Mesothelial cell of epicardium (in vitro differentiated cells): Measurements from ENCODE around the gene NCKAP1. TPM values are rescaled to one million over a fixed set of nuclear protein-coding genes. Genes with fewer than 3 reads are reported as not detected.
"Not testable (repeated sequence)": the region's sequence is repeated elsewhere in the genome, so short reads cannot be mapped to it uniquely, and the experiment has no call there.

Experiments
- DNase-seq, 2 experiments: peaks; one replicate each; pipeline ENCODE4 v3.0.0; 2021; ENCODE audit warnings: low spot score in 2 of 2; ENCODE audit not compliant: unreplicated experiment in 2 of 2
- H3K27ac Mint-ChIP-seq: 2 replicates; pipeline ENCODE4 v1.8.0; 2021; ENCODE audit warnings: mixed read lengths
- H3K27me3 Mint-ChIP-seq: 2 replicates; pipeline ENCODE4 v1.8.0; 2021; ENCODE audit warnings: low read depth, mixed read lengths
- H3K36me3 Mint-ChIP-seq: 2 replicates; pipeline ENCODE4 v1.8.0; 2021; ENCODE audit warnings: mixed read lengths
- H3K4me1 Mint-ChIP-seq: 2 replicates; pipeline ENCODE4 v1.8.0; 2021; ENCODE audit warnings: mixed read lengths
- H3K4me3 Mint-ChIP-seq: 2 replicates; pipeline ENCODE4 v1.8.0; 2021; ENCODE audit warnings: mild to moderate bottlenecking, moderate library complexity, mixed read lengths
- H3K9me3 Mint-ChIP-seq: 2 replicates; pipeline ENCODE4 v1.8.0; 2021; ENCODE audit warnings: mixed read lengths
- total RNA-seq: library from RNA; stranded (reverse); gene quantifications from 3 replicates; pipeline ENCODE4 v1.2.1, GENCODE V29; 2021
- TF ChIP-seq, protein P1 (sequence below): fragments of 200-600 bp; sonication (generic); IDR thresholded peaks from one replicate; pipeline ENCODE4 v1.5.0; 2021; ENCODE audit warnings: antibody characterized with exemption; ENCODE audit not compliant: unreplicated experiment

NCKAP1 gene
- total RNA-seq, 1 donor from 2014 or later: 104 TPM

- no peak overlapping the region for H3K27ac Mint-ChIP-seq
- H3K27me3 Mint-ChIP-seq: no peaks in the 10 kb centered on the region
- H3K4me3 Mint-ChIP-seq: no peak overlapping the region
- DNase-seq: no peak
- no peaks in the 10 kb centered on the region for H3K36me3 Mint-ChIP-seq
- H3K4me1 Mint-ChIP-seq: peaks cover 3% of the 10 kb centered on the region
- H3K9me3 Mint-ChIP-seq: no peaks in the 10 kb centered on the region
- TF ChIP-seq, protein P1, sequence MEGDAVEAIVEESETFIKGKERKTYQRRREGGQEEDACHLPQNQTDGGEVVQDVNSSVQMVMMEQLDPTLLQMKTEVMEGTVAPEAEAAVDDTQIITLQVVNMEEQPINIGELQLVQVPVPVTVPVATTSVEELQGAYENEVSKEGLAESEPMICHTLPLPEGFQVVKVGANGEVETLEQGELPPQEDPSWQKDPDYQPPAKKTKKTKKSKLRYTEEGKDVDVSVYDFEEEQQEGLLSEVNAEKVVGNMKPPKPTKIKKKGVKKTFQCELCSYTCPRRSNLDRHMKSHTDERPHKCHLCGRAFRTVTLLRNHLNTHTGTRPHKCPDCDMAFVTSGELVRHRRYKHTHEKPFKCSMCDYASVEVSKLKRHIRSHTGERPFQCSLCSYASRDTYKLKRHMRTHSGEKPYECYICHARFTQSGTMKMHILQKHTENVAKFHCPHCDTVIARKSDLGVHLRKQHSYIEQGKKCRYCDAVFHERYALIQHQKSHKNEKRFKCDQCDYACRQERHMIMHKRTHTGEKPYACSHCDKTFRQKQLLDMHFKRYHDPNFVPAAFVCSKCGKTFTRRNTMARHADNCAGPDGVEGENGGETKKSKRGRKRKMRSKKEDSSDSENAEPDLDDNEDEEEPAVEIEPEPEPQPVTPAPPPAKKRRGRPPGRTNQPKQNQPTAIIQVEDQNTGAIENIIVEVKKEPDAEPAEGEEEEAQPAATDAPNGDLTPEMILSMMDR: no peak
Measured at GRCh38 chr2:183063083-183063482, 24.8 kb upstream of the NCKAP1 start.

DNA sequence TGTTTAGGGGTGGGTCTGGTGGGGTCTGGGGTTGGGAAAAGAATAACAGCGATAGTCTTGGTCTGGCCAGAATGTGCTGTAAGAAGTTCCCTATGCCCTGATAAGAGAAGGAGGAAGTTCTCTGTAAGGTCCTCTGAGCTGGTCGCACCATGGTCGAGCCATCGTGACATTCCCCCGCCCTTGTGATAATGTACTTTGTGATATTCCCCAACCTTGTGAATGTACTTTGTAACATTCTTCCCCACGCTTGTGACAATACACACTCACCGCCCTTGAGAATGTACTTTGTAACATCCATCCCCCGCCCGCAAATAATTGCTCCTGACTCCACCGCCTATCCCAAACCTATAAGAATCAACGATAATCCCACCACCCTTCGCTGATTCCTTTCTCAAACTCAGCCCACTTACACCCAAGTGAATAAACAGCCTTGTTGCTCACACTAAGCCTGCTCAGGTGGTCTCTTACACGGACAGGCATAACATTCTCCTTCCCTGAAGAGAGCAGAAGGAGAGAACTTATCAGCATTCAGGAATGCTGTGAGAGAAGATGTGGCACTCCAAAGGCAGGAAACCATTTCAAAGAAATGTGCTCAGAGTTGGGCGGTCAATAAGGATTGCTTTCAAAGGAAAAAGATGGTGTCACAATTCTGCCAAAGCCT lies 22.4 kb upstream of the NCKAP1 start:
- TF ChIP-seq, protein P1: no peak
- H3K27ac Mint-ChIP-seq: no peak overlapping the region

DNA sequence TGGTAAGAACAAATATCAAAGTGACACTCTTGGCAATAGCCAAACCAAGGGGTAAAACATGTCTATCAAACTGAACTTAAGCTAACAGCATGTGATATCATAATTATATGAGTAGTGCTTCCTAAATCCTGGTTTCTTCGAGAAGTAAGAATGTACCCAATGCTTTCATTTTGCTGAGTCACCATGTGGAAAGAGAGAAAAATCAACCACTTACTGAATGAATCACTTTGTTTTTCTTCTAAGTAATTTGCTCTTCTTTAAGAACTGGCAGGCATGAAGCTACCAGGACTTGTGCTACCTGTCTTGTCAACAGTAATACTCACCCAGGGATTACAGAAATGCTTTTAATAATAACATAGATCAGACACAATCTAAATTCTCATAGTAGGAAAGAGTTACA lies 21.3 kb upstream of the NCKAP1 start:
- Mint-ChIP-seq H3K4me1 (peaks cover 5% of the 10 kb centered on the region), H3K27me3 (no peaks in the 10 kb centered on the region), H3K4me3 (no peak overlapping the region), H3K9me3 (no peaks in the 10 kb centered on the region), H3K27ac (no peak overlapping the region), H3K36me3 (no peaks in the 10 kb centered on the region)
- TF ChIP-seq, protein P1: no peak
- no peak for DNase-seq

More for the DNA sequence above, 22.4 kb upstream of the NCKAP1 start:
- no peaks in the 10 kb centered on the region for H3K27me3 Mint-ChIP-seq
- no peak for DNase-seq
- no peak overlapping the region for H3K4me3 Mint-ChIP-seq
- no peaks in the 10 kb centered on the region for H3K36me3 Mint-ChIP-seq
- peaks cover 5% of the 10 kb centered on the region for H3K4me1 Mint-ChIP-seq
- no peaks in the 10 kb centered on the region for H3K9me3 Mint-ChIP-seq

DNA sequence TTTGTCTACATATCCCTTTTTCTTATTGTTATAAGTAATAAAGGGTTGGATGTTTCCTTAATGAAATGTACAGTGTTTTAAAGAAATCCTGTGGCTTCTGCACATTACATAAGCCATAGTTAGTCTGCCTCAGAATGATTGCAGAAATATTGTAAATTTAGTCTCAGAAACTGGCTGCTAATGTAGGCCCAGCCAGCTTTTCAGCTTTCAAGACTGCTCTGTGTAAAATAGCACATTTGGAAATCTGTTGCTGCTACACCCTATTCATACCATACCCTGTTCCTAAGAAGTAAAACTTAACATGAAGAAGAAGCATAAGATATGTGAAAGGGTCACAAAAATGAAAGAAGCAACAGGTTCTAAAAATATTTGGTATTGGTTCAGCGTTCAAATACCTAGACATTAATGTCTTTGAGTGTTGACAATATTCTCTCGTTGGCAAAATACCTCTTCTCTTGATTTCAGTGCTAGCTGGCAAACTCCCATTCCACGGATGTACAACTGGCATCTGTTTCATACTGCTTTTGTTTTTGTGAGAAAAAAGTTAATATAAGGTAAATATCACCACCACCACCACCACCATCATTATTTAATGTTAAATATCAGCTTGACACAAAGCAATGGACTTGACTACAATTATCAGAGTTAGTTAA lies 19.2 kb upstream of the NCKAP1 start:
- DNase-seq: no peak
- Mint-ChIP-seq H3K9me3 (no peaks in the 10 kb centered on the region), H3K27ac (no peak overlapping the region), H3K36me3 (no peaks in the 10 kb centered on the region), H3K4me3 (no peak overlapping the region), H3K27me3 (no peaks in the 10 kb centered on the region), H3K4me1 (peaks cover 5% of the 10 kb centered on the region)
- TF ChIP-seq, protein P1: no peak

GRCh38 chr2:183049420-183049819 lies 11.2 kb upstream of the NCKAP1 start:
- Mint-ChIP-seq H3K36me3 (no peaks in the 10 kb centered on the region), H3K4me1 (no peaks in the 10 kb centered on the region), H3K27me3 (peaks cover 4% of the 10 kb centered on the region), H3K9me3 (no peaks in the 10 kb centered on the region), H3K27ac (no peak overlapping the region), H3K4me3 (no peak overlapping the region)
- no peak for DNase-seq
- TF ChIP-seq, protein P1: no peak

- not testable (repeated sequence) for H3K9me3 Mint-ChIP-seq, H3K36me3 Mint-ChIP-seq, H3K27ac Mint-ChIP-seq, H3K4me1 Mint-ChIP-seq, H3K4me3 Mint-ChIP-seq, DNase-seq, H3K27me3 Mint-ChIP-seq
Measured at GRCh38 chr2:183047486-183048125, 9.3 kb upstream of the NCKAP1 start.

GRCh38 chr2:183043580-183043979 lies 5.3 kb upstream of the NCKAP1 start:
- DNase-seq, H3K9me3 Mint-ChIP-seq, H3K36me3 Mint-ChIP-seq, H3K27ac Mint-ChIP-seq, H3K4me3 Mint-ChIP-seq, H3K4me1 Mint-ChIP-seq: not testable (repeated sequence)
- peaks cover 17% of the 10 kb centered on the region for H3K27me3 Mint-ChIP-seq
